Duodenal mucosa (tissue), 2 donors: Measurements from ENCODE around the gene TMPRSS11A.

ENCODE experiments used
- H3K27ac ChIP-seq: one replicate; pipeline ENCODE4 v1.7.0; 2013; ENCODE audit warnings: low read depth, low read length
- H3K27me3 ChIP-seq, 2 donors: one replicate each; pipeline ENCODE4 v1.7.0; 2013; ENCODE audit warnings: low read length in 2 of 2, control low read depth in 1 of 2; ENCODE audit not compliant: insufficient read depth in 2 of 2, control insufficient read depth in 1 of 2
- H3K36me3 ChIP-seq, 2 donors: one replicate each; pipeline ENCODE4 v1.7.0; 2013; ENCODE audit warnings: low read length in 2 of 2, control low read depth in 1 of 2; ENCODE audit not compliant: insufficient read depth in 2 of 2, control insufficient read depth in 1 of 2
- H3K4me1 ChIP-seq, 2 donors: one replicate each; pipeline ENCODE4 v1.7.0; 2013; ENCODE audit warnings: low read length in 2 of 2, control low read depth in 1 of 2; ENCODE audit not compliant: insufficient read depth in 2 of 2, control insufficient read depth in 1 of 2
- H3K4me3 ChIP-seq, 2 donors: one replicate each; pipeline ENCODE4 v1.7.0; 2013; ENCODE audit warnings: low read length in 2 of 2, low read depth in 1 of 2
- H3K9ac ChIP-seq, 2 donors: one replicate each; pipeline ENCODE4 v1.7.0; 2013; ENCODE audit warnings: low read length in 2 of 2, low read depth in 1 of 2
- H3K9me3 ChIP-seq, 2 donors: one replicate each; pipeline ENCODE4 v1.7.0; 2013; ENCODE audit warnings: low read length in 2 of 2, control low read depth in 1 of 2; ENCODE audit not compliant: control insufficient read depth in 1 of 2

TMPRSS11A gene

DNA sequence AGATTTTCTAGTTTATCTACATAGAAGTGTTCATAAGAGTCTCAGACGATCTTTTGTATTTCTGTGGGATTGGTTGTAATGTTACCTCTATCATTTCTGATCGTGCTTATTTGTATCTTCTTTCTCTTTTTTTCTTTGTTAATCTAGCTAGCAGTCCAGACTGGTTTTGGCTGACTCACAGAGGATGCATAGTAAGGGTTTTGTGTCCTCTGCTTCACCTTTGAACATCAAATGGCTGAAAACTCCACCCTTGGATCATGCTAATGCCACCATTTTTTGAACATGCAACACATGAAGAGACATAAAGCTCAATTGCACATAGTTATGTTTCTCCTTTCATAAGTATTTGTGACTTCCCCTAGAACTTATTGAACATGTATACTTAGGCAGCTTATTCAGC lies 22.8 kb downstream of the TMPRSS11A start:
- H3K4me3 ChIP-seq = no peak overlapping the region

DNA sequence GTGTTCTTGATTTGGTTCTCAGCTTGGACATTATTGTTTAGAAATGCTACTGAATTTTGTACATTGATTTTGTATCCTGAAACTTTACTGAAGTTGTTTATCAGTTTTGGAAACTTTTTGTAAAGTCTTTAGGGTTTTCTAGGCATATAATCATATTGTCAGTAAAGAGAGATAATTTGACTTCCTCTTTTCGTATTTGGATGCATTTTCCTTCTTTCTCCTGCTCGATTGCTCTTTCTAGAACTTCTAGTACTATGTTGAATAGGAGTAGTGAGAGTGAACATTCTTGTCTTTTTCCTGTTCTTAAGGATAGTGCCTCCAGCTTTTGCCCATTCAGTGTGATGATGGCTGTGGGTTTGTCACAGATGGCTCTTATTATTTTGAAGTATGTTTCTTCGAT lies 24.1 kb downstream of the TMPRSS11A start:
- no peaks in the 10 kb centered on the region for H3K4me1 ChIP-seq
- H3K4me3 ChIP-seq = no peak overlapping the region
- H3K9me3 ChIP-seq = no peaks in the 10 kb centered on the region
- H3K27ac ChIP-seq = no peak overlapping the region
- H3K27me3 ChIP-seq = no peaks in the 10 kb centered on the region
- H3K9ac ChIP-seq = no peak overlapping the region
- no peaks in the 10 kb centered on the region for H3K36me3 ChIP-seq

More for the DNA sequence above, 22.8 kb downstream of the TMPRSS11A start:
- Histone ChIP-seq H3K27ac (no peak overlapping the region), H3K9ac (no peak overlapping the region), H3K9me3 (no peaks in the 10 kb centered on the region), H3K27me3 (no peaks in the 10 kb centered on the region), H3K36me3 (no peaks in the 10 kb centered on the region), H3K4me1 (no peaks in the 10 kb centered on the region)

DNA sequence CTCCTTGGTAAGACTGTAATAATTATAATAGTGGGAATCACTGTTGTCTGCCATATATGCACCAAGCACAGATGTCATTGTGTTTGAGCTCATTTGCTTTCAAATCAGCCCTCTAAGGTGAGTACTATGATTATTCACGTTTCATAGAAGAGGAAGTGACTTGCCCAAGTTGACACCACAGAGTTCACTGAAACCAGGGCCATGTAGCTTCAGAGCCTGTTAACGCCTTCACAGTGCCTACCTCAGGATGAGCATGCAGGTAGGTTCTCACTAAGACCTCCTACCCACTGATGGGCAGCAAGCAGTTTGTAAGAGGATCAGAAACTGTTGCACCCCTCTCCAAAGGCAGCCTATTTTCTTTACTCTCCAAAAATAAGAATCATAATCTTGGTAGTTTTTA lies 27.4 kb downstream of the TMPRSS11A start:
- no peaks in the 10 kb centered on the region for H3K4me1 ChIP-seq
- no peaks in the 10 kb centered on the region for H3K27me3 ChIP-seq
- H3K4me3 ChIP-seq = no peak overlapping the region

DNA sequence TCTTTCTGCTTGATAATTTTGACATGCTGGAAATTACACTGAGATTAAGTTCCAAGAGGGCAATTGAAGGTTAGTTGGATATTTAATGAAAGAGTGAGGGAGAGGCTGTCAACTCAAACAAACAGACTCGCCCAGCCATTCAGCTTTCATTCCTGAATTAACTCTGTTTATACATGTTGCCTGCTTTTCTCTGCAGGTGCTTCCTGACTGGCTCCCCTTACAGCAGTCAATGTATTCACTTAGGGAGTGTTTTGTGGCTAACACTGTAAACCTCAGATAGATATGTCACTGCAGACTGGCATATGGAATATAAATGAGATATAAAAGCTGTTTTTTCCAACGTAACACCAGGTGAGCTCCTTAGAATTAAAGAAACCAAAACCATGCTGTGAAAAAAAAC lies 28.7 kb downstream of the TMPRSS11A start:
- Histone ChIP-seq H3K36me3 (no peaks in the 10 kb centered on the region), H3K27ac (no peak overlapping the region), H3K27me3 (no peaks in the 10 kb centered on the region), H3K4me1 (no peaks in the 10 kb centered on the region), H3K9me3 (no peaks in the 10 kb centered on the region), H3K4me3 (no peak overlapping the region), H3K9ac (no peak overlapping the region)

More for the DNA sequence above, 27.4 kb downstream of the TMPRSS11A start:
- no peak overlapping the region for H3K27ac ChIP-seq
- H3K9ac ChIP-seq = no peak overlapping the region
- H3K9me3 ChIP-seq = no peaks in the 10 kb centered on the region
- no peaks in the 10 kb centered on the region for H3K36me3 ChIP-seq

DNA sequence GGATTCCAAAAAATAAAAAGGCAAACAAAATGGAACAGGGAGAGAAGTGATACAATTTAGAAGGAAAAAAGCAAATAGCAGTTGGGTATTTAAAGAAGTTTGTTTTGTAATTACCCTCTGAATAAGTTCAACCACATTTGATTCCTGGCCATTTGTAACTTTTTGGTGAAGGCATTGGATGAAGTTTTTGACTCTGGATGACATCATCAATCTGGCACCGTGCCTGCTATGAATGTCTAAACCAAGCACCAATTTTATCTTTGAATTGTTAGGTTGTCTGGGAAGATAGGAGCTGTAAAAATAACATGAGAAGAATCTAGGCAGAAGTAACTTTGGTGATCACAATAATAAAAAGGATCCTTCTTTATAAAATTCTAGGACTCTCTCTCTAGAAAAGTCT lies 29.5 kb downstream of the TMPRSS11A start:
- Histone ChIP-seq H3K27me3 (no peaks in the 10 kb centered on the region), H3K4me1 (no peaks in the 10 kb centered on the region), H3K36me3 (no peaks in the 10 kb centered on the region), H3K27ac (no peak overlapping the region), H3K9me3 (no peaks in the 10 kb centered on the region), H3K9ac (no peak overlapping the region), H3K4me3 (no peak overlapping the region)

DNA sequence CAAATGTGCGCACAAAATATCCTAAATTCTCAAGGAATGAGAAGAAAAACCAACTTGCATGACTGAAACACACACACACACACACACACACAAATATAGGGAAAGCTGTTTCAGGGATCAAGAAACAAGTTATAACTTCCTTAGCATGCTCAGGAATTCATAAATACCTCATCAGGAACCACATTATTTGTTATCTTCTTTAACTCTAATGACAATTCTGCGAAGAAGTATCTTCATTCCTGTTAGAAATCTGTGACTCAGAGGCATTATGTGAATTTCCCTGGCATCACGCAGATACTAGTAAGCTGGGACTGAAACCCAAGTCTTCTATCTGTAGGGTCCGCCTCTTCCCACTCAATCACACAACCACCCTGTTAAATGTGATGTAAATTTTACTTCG lies 30.3 kb downstream of the TMPRSS11A start:
- no peak overlapping the region for H3K9ac ChIP-seq
- no peaks in the 10 kb centered on the region for H3K36me3 ChIP-seq
- no peak overlapping the region for H3K27ac ChIP-seq
- H3K4me1 ChIP-seq = no peaks in the 10 kb centered on the region
- H3K4me3 ChIP-seq = no peak overlapping the region
- no peaks in the 10 kb centered on the region for H3K9me3 ChIP-seq
- no peaks in the 10 kb centered on the region for H3K27me3 ChIP-seq

DNA sequence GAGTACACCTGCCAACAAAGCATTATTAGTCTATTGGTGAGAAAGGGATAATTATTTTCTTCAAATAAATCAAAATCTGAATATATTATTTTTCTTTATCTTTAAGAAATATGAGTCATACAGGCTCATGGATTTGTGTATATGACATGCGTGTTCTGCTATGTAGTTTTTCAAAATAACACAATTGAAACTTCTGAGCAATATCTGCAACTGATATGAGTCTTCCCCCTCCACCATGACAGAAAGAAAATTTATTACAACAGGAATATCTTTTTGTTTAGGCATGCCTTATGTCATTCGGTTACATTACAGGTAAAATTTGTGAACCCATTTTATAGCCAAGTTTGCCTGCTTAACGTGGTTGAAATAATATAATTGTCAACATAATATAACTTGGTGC lies 32.0 kb downstream of the TMPRSS11A start:
- no peaks in the 10 kb centered on the region for H3K4me1 ChIP-seq
- H3K4me3 ChIP-seq = no peak overlapping the region
- no peaks in the 10 kb centered on the region for H3K27me3 ChIP-seq
- H3K9me3 ChIP-seq = no peaks in the 10 kb centered on the region
- no peak overlapping the region for H3K27ac ChIP-seq
- H3K36me3 ChIP-seq = no peaks in the 10 kb centered on the region
- H3K9ac ChIP-seq = no peak overlapping the region

DNA sequence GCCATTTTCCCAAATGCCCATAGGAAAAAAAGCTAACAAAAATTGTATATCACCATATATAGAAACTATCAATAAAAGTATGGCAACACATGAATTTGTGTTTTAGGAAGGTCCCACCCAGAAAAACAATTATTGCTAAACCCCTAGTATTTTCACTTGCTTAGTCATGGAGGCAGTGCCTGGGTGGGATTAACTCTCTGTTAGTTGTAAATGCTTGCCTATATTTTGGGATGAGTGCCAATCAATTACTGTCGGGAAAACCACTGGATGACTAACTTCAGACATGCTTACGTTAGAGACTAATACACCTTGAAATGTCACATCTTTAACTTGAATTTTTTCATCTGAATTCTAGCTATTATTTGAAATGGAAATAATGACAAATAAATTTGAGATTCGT lies 33.9 kb downstream of the TMPRSS11A start:
- Histone ChIP-seq H3K9me3 (no peaks in the 10 kb centered on the region), H3K4me1 (no peaks in the 10 kb centered on the region)

DNA sequence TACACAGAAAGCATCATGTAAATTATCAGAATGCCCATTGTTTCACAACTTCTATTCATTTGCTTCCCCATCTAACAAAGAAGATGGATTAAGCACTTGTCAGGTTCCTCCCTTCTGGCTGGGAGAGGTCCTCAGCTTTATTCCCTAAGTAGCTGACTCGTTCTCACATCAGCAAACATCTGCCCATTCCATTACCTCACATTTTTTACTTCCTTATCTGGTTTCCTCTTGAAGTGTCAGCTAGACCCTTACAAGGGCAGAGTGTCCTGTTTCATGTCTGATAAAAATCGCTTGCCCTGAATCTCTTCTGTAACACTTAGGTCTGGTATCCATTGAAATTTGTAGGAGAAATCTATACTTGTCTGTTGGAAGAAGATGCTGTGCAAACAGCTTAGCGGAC lies 34.7 kb downstream of the TMPRSS11A start:
- Histone ChIP-seq H3K36me3 (no peaks in the 10 kb centered on the region), H3K9me3 (no peaks in the 10 kb centered on the region), H3K9ac (no peak overlapping the region), H3K27ac (no peak overlapping the region), H3K4me3 (no peak overlapping the region), H3K27me3 (no peaks in the 10 kb centered on the region), H3K4me1 (no peaks in the 10 kb centered on the region)

More for the DNA sequence above, 33.9 kb downstream of the TMPRSS11A start:
- no peaks in the 10 kb centered on the region for H3K27me3 ChIP-seq
- H3K36me3 ChIP-seq = no peaks in the 10 kb centered on the region
- no peak overlapping the region for H3K27ac ChIP-seq
- H3K9ac ChIP-seq = no peak overlapping the region
- no peak overlapping the region for H3K4me3 ChIP-seq

DNA sequence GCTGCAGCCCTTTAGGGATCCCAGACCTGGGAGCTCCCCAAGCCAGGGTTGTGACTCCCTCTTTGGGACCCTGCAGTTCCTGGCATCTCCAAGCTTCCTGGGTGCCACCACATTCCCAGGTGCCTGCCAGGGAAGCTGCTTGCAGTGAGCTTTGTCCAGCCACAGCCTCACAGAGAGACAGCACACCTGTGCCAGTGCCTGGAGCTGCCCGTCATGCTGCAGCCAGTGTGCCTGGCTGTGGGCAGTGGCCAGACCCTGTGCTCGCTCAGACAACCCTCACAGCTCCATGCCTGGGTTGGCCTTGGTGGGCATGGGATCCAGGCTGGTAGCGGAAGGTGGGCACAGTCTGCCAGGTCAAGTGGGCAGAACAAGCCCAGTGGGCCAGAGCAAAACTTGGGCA lies 36.0 kb downstream of the TMPRSS11A start:
- no peaks in the 10 kb centered on the region for H3K36me3 ChIP-seq
- no peaks in the 10 kb centered on the region for H3K27me3 ChIP-seq
- H3K9ac ChIP-seq = no peak overlapping the region
- no peak overlapping the region for H3K4me3 ChIP-seq
- no peaks in the 10 kb centered on the region for H3K9me3 ChIP-seq
- no peaks in the 10 kb centered on the region for H3K4me1 ChIP-seq
- H3K27ac ChIP-seq = no peak overlapping the region

DNA sequence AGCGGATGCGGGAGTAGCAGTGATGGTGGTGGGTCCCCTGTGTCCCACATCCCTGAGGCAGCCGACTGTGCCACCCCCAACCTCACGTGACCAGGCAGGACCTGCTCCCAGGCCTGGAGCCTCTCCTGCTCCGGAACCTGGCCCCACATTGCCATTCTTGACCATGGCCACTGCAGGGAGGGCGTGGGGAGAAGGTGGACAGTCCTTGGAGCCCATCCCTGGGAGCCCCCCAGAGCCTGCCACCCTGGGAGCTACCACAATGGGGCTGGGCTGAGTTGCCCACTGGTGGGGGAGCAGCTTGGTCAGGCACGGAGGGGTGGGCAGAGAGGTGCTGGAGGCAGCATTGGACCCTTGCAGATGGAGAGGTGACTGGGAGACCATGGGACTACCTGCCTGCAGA lies 36.8 kb downstream of the TMPRSS11A start:
- no peaks in the 10 kb centered on the region for H3K4me1 ChIP-seq
- H3K9ac ChIP-seq = no peak overlapping the region
- H3K36me3 ChIP-seq = no peaks in the 10 kb centered on the region
- H3K27ac ChIP-seq = no peak overlapping the region
- no peaks in the 10 kb centered on the region for H3K9me3 ChIP-seq
- no peak overlapping the region for H3K4me3 ChIP-seq
- H3K27me3 ChIP-seq = no peaks in the 10 kb centered on the region
